Activated T-cell treated with anti-CD3 and anti-CD28 coated beads for 4 hours (primary cell): ENCODE data around the gene FAM83F.

ENCODE experiments used
- DNase-seq: peaks from one replicate; pipeline ENCODE4 v3.0.0-alpha.2; 2020

FAM83F gene

GRCh38 chr22:39995393-39996252 is 869 bp downstream of the FAM83F start:
- DNase-seq = no peak

GRCh38 chr22:39996732-39997131 is 2.0 kb downstream of the FAM83F start:
- no peak for DNase-seq

GRCh38 chr22:39997421-39997820 is 2.7 kb downstream of the FAM83F start:
- no peak for DNase-seq

GRCh38 chr22:39997939-39998726 is 3.4 kb downstream of the FAM83F start:
- DNase-seq = no peak

GRCh38 chr22:39999144-39999757 is 4.5 kb downstream of the FAM83F start:
- no peak for DNase-seq

GRCh38 chr22:40000171-40000570 is 5.4 kb downstream of the FAM83F start:
- DNase-seq = no peak

GRCh38 chr22:40001106-40001505 is 6.4 kb downstream of the FAM83F start:
- DNase-seq = no peak

- DNase-seq = no peak
Measured at GRCh38 chr22:40001800-40002577, 7.2 kb downstream of the FAM83F start.

- DNase-seq = no peak
Measured at GRCh38 chr22:40002935-40003715, 8.4 kb downstream of the FAM83F start.

GRCh38 chr22:40004836-40005235 is 10.1 kb downstream of the FAM83F start:
- DNase-seq = no peak

- DNase-seq = no peak
Measured at GRCh38 chr22:40006641-40007040, 11.9 kb downstream of the FAM83F start.

- no peak for DNase-seq
Measured at GRCh38 chr22:40007853-40008710, 13.3 kb downstream of the FAM83F start.

- DNase-seq = no peak
Measured at GRCh38 chr22:40008726-40009291, 14.1 kb downstream of the FAM83F start.

GRCh38 chr22:40009292-40009774 is 14.6 kb downstream of the FAM83F start:
- no peak for DNase-seq

GRCh38 chr22:40009951-40010671 is 15.4 kb downstream of the FAM83F start:
- DNase-seq = no peak

GRCh38 chr22:40010746-40011145 is 16.0 kb downstream of the FAM83F start:
- no peak for DNase-seq

GRCh38 chr22:40014667-40015248 is 20.0 kb downstream of the FAM83F start:
- no peak for DNase-seq

- no peak for DNase-seq
Measured at GRCh38 chr22:40015358-40015976, 20.7 kb downstream of the FAM83F start.

GRCh38 chr22:40018051-40018450 is 23.3 kb downstream of the FAM83F start:
- DNase-seq = no peak
